ENCODE data around the gene SPATS2L.

DNA sequence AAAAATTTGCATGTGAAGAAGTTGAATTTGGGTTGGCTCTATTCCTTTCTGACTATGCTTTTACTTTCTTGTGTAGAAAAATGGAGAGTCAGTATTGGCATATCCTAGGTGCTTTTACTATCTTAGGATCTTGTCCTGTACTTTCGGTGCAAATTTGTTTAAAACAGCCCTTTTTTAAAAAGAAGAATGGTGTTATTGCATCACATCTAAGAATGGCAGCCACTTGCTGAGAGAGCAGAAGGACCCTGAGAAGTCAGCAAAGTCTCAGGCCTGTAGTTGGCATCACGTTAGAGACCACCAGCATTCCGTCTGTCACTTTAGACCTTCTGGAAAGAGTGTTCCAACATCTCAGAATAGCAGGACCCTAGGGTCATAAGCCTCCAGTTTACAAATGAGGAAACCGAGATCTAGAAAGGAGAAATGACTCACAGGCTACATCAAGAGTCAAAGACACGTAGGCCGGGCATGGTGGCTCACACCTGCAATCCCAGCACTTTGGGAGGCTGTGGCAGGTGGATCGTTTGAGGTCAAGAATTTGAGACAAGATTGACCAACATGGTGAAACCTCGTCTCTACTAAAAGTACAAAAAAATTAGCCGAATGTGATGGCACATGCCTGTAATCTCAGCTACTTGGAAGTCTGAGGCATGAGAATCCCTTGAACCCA is 42.5 kb downstream of the SPATS2L start:
- TF ChIP-seq EZH2phosphoT487 (IDR thresholded peaks at IDR 0.05; ENCODE audit: unreplicated experiment) (no peak), POLR2AphosphoS5 (IDR thresholded peaks at IDR 0.05; ENCODE audit: low read depth) (no peak), EZH2 (IDR thresholded peaks at IDR 0.05; ENCODE audit: low read depth, unreplicated experiment) (no peak), NANOG (IDR thresholded peaks at IDR 0.05; ENCODE audit: borderline replicate concordance) (no peak), CREB1 (CRISPR knock-in tag; IDR thresholded peaks at IDR 0.05; ENCODE audit: low read depth) (no peak), ZNF114 (CRISPR knock-in tag; IDR thresholded peaks at IDR 0.05) (no peak), STAT1 (IDR thresholded peaks at IDR 0.05; ENCODE audit: unreplicated experiment) (no peak)
- TF ChIP-seq, protein P1, sequence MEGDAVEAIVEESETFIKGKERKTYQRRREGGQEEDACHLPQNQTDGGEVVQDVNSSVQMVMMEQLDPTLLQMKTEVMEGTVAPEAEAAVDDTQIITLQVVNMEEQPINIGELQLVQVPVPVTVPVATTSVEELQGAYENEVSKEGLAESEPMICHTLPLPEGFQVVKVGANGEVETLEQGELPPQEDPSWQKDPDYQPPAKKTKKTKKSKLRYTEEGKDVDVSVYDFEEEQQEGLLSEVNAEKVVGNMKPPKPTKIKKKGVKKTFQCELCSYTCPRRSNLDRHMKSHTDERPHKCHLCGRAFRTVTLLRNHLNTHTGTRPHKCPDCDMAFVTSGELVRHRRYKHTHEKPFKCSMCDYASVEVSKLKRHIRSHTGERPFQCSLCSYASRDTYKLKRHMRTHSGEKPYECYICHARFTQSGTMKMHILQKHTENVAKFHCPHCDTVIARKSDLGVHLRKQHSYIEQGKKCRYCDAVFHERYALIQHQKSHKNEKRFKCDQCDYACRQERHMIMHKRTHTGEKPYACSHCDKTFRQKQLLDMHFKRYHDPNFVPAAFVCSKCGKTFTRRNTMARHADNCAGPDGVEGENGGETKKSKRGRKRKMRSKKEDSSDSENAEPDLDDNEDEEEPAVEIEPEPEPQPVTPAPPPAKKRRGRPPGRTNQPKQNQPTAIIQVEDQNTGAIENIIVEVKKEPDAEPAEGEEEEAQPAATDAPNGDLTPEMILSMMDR (conservative IDR thresholded peaks at IDR 0.05; ENCODE audit: low read depth in 2 of 2) = no peak
- TF ChIP-seq, protein P2, sequence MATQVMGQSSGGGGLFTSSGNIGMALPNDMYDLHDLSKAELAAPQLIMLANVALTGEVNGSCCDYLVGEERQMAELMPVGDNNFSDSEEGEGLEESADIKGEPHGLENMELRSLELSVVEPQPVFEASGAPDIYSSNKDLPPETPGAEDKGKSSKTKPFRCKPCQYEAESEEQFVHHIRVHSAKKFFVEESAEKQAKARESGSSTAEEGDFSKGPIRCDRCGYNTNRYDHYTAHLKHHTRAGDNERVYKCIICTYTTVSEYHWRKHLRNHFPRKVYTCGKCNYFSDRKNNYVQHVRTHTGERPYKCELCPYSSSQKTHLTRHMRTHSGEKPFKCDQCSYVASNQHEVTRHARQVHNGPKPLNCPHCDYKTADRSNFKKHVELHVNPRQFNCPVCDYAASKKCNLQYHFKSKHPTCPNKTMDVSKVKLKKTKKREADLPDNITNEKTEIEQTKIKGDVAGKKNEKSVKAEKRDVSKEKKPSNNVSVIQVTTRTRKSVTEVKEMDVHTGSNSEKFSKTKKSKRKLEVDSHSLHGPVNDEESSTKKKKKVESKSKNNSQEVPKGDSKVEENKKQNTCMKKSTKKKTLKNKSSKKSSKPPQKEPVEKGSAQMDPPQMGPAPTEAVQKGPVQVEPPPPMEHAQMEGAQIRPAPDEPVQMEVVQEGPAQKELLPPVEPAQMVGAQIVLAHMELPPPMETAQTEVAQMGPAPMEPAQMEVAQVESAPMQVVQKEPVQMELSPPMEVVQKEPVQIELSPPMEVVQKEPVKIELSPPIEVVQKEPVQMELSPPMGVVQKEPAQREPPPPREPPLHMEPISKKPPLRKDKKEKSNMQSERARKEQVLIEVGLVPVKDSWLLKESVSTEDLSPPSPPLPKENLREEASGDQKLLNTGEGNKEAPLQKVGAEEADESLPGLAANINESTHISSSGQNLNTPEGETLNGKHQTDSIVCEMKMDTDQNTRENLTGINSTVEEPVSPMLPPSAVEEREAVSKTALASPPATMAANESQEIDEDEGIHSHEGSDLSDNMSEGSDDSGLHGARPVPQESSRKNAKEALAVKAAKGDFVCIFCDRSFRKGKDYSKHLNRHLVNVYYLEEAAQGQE (IDR thresholded peaks at IDR 0.05; ENCODE audit: unreplicated experiment) = no peak

Measured in GM23338 (cell line).